Epithelial cell of proximal tubule (primary cell): ENCODE data around the gene TDRD15. TPM values are rescaled to one million over a fixed set of nuclear protein-coding genes. Genes with fewer than 3 reads are reported as not detected.

Experiments used
- DNase-seq: peaks from one replicate; pipeline ENCODE4 v3.0.0-alpha.2; 2011; ENCODE audit warnings: low read depth
- H3K4me3 ChIP-seq: 2 replicates; pipeline ENCODE4 v1.5.1; 2011; ENCODE audit warnings: low read depth, mild to moderate bottlenecking, low read length
- CTCF ChIP-seq: conservative IDR thresholded peaks from 2 replicates; pipeline ENCODE4 v1.5.1; 2012; ENCODE audit warnings: low read depth, mild to moderate bottlenecking, low read length
- total RNA-seq: library from RNA; depleted of rRNA; stranded (reverse); fragments of >200 nt; gene quantifications from 2 replicates; pipeline ENCODE4 v1.2.3, GENCODE V29; 2015

Gene TDRD15
- not detected in 2 replicates for total RNA-seq

GRCh38 chr2:21123473-21124393 lies at the start of gene TDRD15:
TSS of gene TDRD15 (plus strand) at chr2:21123968. CDS start at chr2:21137468, 13,500 bp downstream.
- DNase-seq = no peak
- no peak for TF ChIP-seq CTCF
- no peak within 1 kb of the TSS for H3K4me3 ChIP-seq

GRCh38 chr2:21078296-21078695 lies 45.5 kb upstream of the TDRD15 start:
- no peak overlapping the region for H3K4me3 ChIP-seq
- no peak for DNase-seq
- TF ChIP-seq CTCF = no peak

- no peak overlapping the region for H3K4me3 ChIP-seq
- no peak for TF ChIP-seq CTCF
- DNase-seq = no peak
These were observed 40.3 kb upstream of the TDRD15 start for GRCh38 chr2:21083482-21083881.

- DNase-seq = no peak
- no peak for TF ChIP-seq CTCF
- no peak overlapping the region for H3K4me3 ChIP-seq
These were observed 39.4 kb upstream of the TDRD15 start for GRCh38 chr2:21084401-21084800.

- DNase-seq = no peak
- TF ChIP-seq CTCF = no peak
- no peak overlapping the region for H3K4me3 ChIP-seq
These were observed 31.4 kb upstream of the TDRD15 start for GRCh38 chr2:21092308-21092869.

GRCh38 chr2:21095178-21095577 lies 28.6 kb upstream of the TDRD15 start:
- TF ChIP-seq CTCF = no peak
- no peak for DNase-seq
- H3K4me3 ChIP-seq = no peak overlapping the region
